ENCODE data around the gene TNKS1BP1. TPM values are rescaled to one million over a fixed set of nuclear protein-coding genes. Genes with fewer than 3 reads are reported as not detected.

The TNKS1BP1 gene
- total RNA-seq, 2 donors from 2014 or later: 3.0 to 3.2 TPM

- ATAC-seq (no peak), DNase-seq (ENCODE audit: low spot score) (no peak)
- Mint-ChIP-seq H3K4me3 (peak overlapping the region; percentile 99), H3K27me3 (no peaks in the 10 kb centered on the region), H3K36me3 (peaks cover 16% of the 10 kb centered on the region), H3K27ac (peak overlapping the region; percentile 66 to 91), H3K9me3 (no peaks in the 10 kb centered on the region), H3K4me1 (ENCODE audit: low read depth in 2 of 2) (peaks cover 25 to 34% of the 10 kb centered on the region in 2 donors)
These were observed 10.2 kb upstream of the TNKS1BP1 start for GRCh38 chr11:57335023-57335342.

GRCh38 chr11:57332694-57333440, 8.1 kb upstream of the TNKS1BP1 start:
- H3K4me3 Mint-ChIP-seq: peak overlapping the region; percentile 27
- ATAC-seq (no peak), DNase-seq (ENCODE audit: low spot score) (no peak)
- H3K4me1 Mint-ChIP-seq (ENCODE audit: low read depth in 2 of 2): peaks cover 25 to 36% of the 10 kb centered on the region in 2 donors
- H3K27ac Mint-ChIP-seq: peak overlapping the region in 1 of 2 donors; percentile 66
- no peaks in the 10 kb centered on the region for H3K9me3 Mint-ChIP-seq
- H3K27me3 Mint-ChIP-seq: no peaks in the 10 kb centered on the region
- peaks cover 25% of the 10 kb centered on the region for H3K36me3 Mint-ChIP-seq

GRCh38 chr11:57331720-57332119, 7.0 kb upstream of the TNKS1BP1 start:
- no peak overlapping the region for H3K4me3 Mint-ChIP-seq
- no peak for ATAC-seq
- H3K9me3 Mint-ChIP-seq: no peaks in the 10 kb centered on the region
- no peak overlapping the region for H3K27ac Mint-ChIP-seq
- peaks cover 36% of the 10 kb centered on the region for H3K36me3 Mint-ChIP-seq
- no peak for DNase-seq (ENCODE audit: low spot score)
- H3K4me1 Mint-ChIP-seq (ENCODE audit: low read depth in 2 of 2): peaks cover 35 to 41% of the 10 kb centered on the region in 2 donors
- H3K27me3 Mint-ChIP-seq: no peaks in the 10 kb centered on the region

- Mint-ChIP-seq H3K27ac (peak overlapping the region; percentile 48 to 79), H3K4me3 (no peak overlapping the region), H3K4me1 (ENCODE audit: low read depth in 2 of 2) (peaks cover 39 to 50% of the 10 kb centered on the region in 2 donors), H3K36me3 (peaks cover 40% of the 10 kb centered on the region), H3K27me3 (no peaks in the 10 kb centered on the region), H3K9me3 (no peaks in the 10 kb centered on the region)
- ATAC-seq (no peak), DNase-seq (ENCODE audit: low spot score) (no peak)
These were observed 5.3 kb upstream of the TNKS1BP1 start for GRCh38 chr11:57330029-57330428.

- Mint-ChIP-seq H3K4me3 (peak overlapping the region; percentile 1), H3K4me1 (ENCODE audit: low read depth in 2 of 2) (peaks cover 26 to 41% of the 10 kb centered on the region in 2 donors), H3K27me3 (no peaks in the 10 kb centered on the region), H3K9me3 (no peaks in the 10 kb centered on the region), H3K27ac (peak overlapping the region; percentile 26 to 83), H3K36me3 (peaks cover 40% of the 10 kb centered on the region)
- ATAC-seq: no peak
- no peak for DNase-seq (ENCODE audit: low spot score)
These were observed 3.0 kb upstream of the TNKS1BP1 start for GRCh38 chr11:57327721-57328120.

GRCh38 chr11:57325735-57326048, 940 bp upstream of the TNKS1BP1 start:
- DNase-seq (ENCODE audit: low spot score): no peak
- Mint-ChIP-seq H3K27ac (peak overlapping the region; percentile 83 to 95), H3K9me3 (no peaks in the 10 kb centered on the region), H3K4me3 (peak overlapping the region; percentile 89), H3K4me1 (ENCODE audit: low read depth in 2 of 2) (peaks cover 26 to 35% of the 10 kb centered on the region in 2 donors), H3K36me3 (peaks cover 31% of the 10 kb centered on the region), H3K27me3 (no peaks in the 10 kb centered on the region)
- no peak for ATAC-seq

GRCh38 chr11:57324154-57324885, 432 bp downstream of the TNKS1BP1 start:
- peak overlapping the region; percentile 89 for H3K4me3 Mint-ChIP-seq
- peaks cover 20% of the 10 kb centered on the region for H3K36me3 Mint-ChIP-seq
- H3K27me3 Mint-ChIP-seq: no peaks in the 10 kb centered on the region
- ATAC-seq: no peak
- DNase-seq (ENCODE audit: low spot score): no peak
- H3K9me3 Mint-ChIP-seq: no peaks in the 10 kb centered on the region
- H3K27ac Mint-ChIP-seq: peak overlapping the region in 1 of 2 donors; percentile 83
- peaks cover 26 to 29% of the 10 kb centered on the region in 2 donors for H3K4me1 Mint-ChIP-seq (ENCODE audit: low read depth in 2 of 2)

- H3K4me3 Mint-ChIP-seq: peak overlapping the region; percentile 89
- no peak for DNase-seq (ENCODE audit: low spot score)
- peaks cover 26 to 29% of the 10 kb centered on the region in 2 donors for H3K4me1 Mint-ChIP-seq (ENCODE audit: low read depth in 2 of 2)
- H3K27ac Mint-ChIP-seq: peak overlapping the region in 1 of 2 donors; percentile 56
- no peak for ATAC-seq
- peaks cover 18% of the 10 kb centered on the region for H3K36me3 Mint-ChIP-seq
- H3K9me3 Mint-ChIP-seq: no peaks in the 10 kb centered on the region
- no peaks in the 10 kb centered on the region for H3K27me3 Mint-ChIP-seq
These were observed 948 bp downstream of the TNKS1BP1 start for GRCh38 chr11:57323855-57324153.

- no peaks in the 10 kb centered on the region for H3K27me3 Mint-ChIP-seq
- H3K36me3 Mint-ChIP-seq: peaks cover 15% of the 10 kb centered on the region
- DNase-seq (ENCODE audit: low spot score) (no peak), ATAC-seq (no peak)
- H3K4me1 Mint-ChIP-seq (ENCODE audit: low read depth in 2 of 2): peaks cover 26 to 29% of the 10 kb centered on the region in 2 donors
- peak overlapping the region in 1 of 2 donors; percentile 56 for H3K27ac Mint-ChIP-seq
- peak overlapping the region; percentile 89 for H3K4me3 Mint-ChIP-seq
- H3K9me3 Mint-ChIP-seq: no peaks in the 10 kb centered on the region
These were observed 1.4 kb downstream of the TNKS1BP1 start for GRCh38 chr11:57323167-57323854.

- Mint-ChIP-seq H3K27ac (peak overlapping the region in 1 of 2 donors; percentile 56), H3K36me3 (peaks cover 12% of the 10 kb centered on the region), H3K27me3 (no peaks in the 10 kb centered on the region), H3K4me1 (ENCODE audit: low read depth in 2 of 2) (peaks cover 23 to 27% of the 10 kb centered on the region in 2 donors), H3K9me3 (no peaks in the 10 kb centered on the region), H3K4me3 (peak overlapping the region; percentile 53)
- ATAC-seq (no peak), DNase-seq (ENCODE audit: low spot score) (no peak)
These were observed 2.2 kb downstream of the TNKS1BP1 start for GRCh38 chr11:57322256-57323166.

- Mint-ChIP-seq H3K27me3 (no peaks in the 10 kb centered on the region), H3K4me1 (ENCODE audit: low read depth in 2 of 2) (peaks cover 15 to 23% of the 10 kb centered on the region in 2 donors), H3K9me3 (no peaks in the 10 kb centered on the region), H3K4me3 (no peak overlapping the region), H3K36me3 (peaks cover 3% of the 10 kb centered on the region), H3K27ac (no peak overlapping the region)
- no peak for DNase-seq (ENCODE audit: low spot score)
- ATAC-seq: no peak
These were observed 3.1 kb downstream of the TNKS1BP1 start for GRCh38 chr11:57321388-57322255.

- Mint-ChIP-seq H3K27me3 (no peaks in the 10 kb centered on the region), H3K27ac (no peak overlapping the region), H3K4me3 (no peak overlapping the region), H3K4me1 (ENCODE audit: low read depth in 2 of 2) (peaks cover 8 to 17% of the 10 kb centered on the region in 2 donors), H3K9me3 (no peaks in the 10 kb centered on the region), H3K36me3 (no peaks in the 10 kb centered on the region)
- ATAC-seq (no peak), DNase-seq (ENCODE audit: low spot score) (no peak)
These were observed 3.9 kb downstream of the TNKS1BP1 start for GRCh38 chr11:57320719-57321387.
